Measurements from ENCODE around the gene RYR3.

The RYR3 gene

GRCh38 chr15:33822479-33822878 lies 511.7 kb downstream of the RYR3 start:
- DNase-seq (ENCODE audit: low read depth, low spot score), result no peak

- DNase-seq (ENCODE audit: low read depth, low spot score), result no peak
Observed at GRCh38 chr15:33823119-33823518, 512.4 kb downstream of the RYR3 start.

- no peak for DNase-seq (ENCODE audit: low read depth, low spot score)
Observed at GRCh38 chr15:33825453-33825852, 514.7 kb downstream of the RYR3 start.

DNA sequence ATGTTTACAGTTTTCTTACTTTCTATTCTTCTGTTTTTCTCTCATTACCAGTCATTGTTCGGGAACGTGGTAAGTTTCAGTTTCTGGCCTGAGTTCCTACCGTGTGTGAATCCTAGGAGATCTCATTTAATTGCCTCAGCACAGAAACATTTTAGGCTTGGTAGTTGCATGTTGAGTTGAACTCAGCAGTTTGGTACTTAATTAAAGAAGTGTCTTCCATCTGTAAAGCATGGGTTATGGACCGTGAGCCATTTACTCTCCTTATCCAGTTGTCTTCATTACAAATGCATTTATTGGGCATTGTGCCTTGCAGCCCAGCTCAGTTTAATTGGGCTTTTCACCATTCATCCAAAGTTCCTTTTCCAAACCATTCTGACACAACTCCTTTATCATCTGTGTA lies 515.4 kb downstream of the RYR3 start:
- no peak for DNase-seq (ENCODE audit: low read depth, low spot score)

DNA sequence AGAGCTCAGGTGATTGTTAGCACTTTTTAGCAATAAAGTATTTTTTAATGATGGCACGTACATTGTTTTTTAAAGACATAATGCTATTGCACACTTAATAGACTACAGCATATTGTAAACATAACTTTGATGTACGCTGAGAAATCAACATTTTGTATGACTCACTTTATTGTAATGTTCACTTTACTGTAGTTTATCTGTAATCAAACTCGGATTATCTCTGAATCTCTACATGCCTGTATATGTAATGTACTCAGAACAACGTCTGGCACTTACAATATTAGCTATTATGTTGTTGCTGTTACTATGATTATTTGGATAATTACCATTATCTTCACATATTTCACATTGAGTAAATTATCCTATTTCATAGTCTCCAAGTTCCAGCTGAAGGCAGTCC lies 519.6 kb downstream of the RYR3 start:
- DNase-seq (ENCODE audit: low read depth, low spot score), result no peak

- DNase-seq (ENCODE audit: low read depth, low spot score), result no peak
Observed at GRCh38 chr15:33831646-33832045, 520.9 kb downstream of the RYR3 start.

GRCh38 chr15:33834892-33835743 lies 524.4 kb downstream of the RYR3 start:
- peak; percentile 73 for DNase-seq (ENCODE audit: low read depth, low spot score)

GRCh38 chr15:33837294-33837693 lies 526.5 kb downstream of the RYR3 start:
- no peak for DNase-seq (ENCODE audit: low read depth, low spot score)

GRCh38 chr15:33839540-33839939 lies 528.8 kb downstream of the RYR3 start:
- DNase-seq (ENCODE audit: low read depth, low spot score), result no peak

DNA sequence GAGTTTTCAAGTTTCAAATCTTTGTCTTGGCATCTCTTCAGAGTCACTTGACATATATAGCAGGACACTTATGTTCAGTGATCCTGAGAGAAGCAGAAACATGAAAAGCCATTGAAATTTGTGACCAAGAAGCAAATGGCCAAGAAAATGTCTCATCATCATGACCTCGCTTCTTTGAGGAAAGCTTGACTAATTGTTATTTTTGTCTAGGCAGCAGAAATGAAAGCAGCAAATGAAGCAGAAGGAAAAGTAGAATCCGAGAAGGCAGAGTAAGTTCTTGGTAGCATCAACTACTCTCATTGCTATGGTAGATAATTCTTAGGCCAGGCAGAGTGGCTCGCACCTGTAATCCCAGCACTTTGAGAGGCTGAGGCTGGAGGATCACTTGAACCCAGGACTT lies 529.8 kb downstream of the RYR3 start:
- no peak for DNase-seq (ENCODE audit: low read depth, low spot score)

- no peak for DNase-seq (ENCODE audit: low read depth, low spot score)
Observed at GRCh38 chr15:33844186-33844585, 533.4 kb downstream of the RYR3 start.

DNA sequence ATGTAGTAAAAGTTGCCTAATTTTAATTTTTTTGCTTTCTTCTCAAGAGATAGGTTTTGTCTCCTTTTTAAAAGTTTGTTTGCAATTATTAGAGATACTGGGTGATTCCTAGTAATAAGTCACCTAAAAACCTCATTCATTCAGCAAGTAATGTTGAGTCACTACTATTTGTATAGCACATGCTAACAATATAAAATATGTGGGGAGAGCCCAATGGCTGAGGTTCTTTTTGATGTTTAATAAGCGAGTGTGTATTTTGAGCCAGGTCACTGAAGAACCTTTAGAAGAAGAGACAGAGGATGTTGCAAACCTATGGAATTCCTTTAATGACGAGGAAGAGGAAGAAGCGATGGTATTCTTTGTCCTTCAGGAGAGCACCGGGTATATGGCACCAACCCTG lies 533.8 kb downstream of the RYR3 start:
- no peak for DNase-seq (ENCODE audit: low read depth, low spot score)

GRCh38 chr15:33846142-33846541 lies 535.4 kb downstream of the RYR3 start:
- DNase-seq (ENCODE audit: low read depth, low spot score), result peak; percentile 53

DNA sequence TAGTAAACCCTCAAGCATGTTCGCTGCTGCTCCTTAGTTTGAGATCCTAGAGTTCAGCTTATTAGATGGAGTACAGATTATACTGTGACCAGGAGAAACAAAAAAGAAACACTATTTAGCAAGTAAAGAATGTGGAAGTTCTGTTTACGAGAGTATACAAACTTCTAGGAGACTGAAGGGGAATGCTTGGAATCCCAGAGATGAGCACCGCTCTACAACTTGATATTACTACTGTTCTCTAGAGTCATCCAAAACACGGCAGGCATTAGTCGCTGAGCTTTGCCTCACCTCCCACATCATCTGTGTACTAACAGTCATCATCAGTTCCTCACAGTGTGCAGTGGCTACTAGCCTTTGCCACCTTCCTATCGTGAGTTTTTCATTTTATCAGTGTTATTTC lies 536.1 kb downstream of the RYR3 start:
- peak; percentile 13 for DNase-seq (ENCODE audit: low read depth, low spot score)

- DNase-seq (ENCODE audit: low read depth, low spot score), result no peak
Observed at GRCh38 chr15:33848011-33848410, 537.2 kb downstream of the RYR3 start.

- DNase-seq (ENCODE audit: low read depth, low spot score), result no peak
Observed at GRCh38 chr15:33851079-33851478, 540.3 kb downstream of the RYR3 start.

GRCh38 chr15:33852094-33852493 lies 541.3 kb downstream of the RYR3 start:
- DNase-seq (ENCODE audit: low read depth, low spot score), result no peak

GRCh38 chr15:33852570-33852969 lies 541.8 kb downstream of the RYR3 start:
- DNase-seq (ENCODE audit: low read depth, low spot score), result peak; percentile 18

GRCh38 chr15:33857726-33858125 lies 547.0 kb downstream of the RYR3 start:
- DNase-seq (ENCODE audit: low read depth, low spot score), result no peak

- DNase-seq (ENCODE audit: low read depth, low spot score), result no peak
Observed at GRCh38 chr15:33858836-33859235, 548.1 kb downstream of the RYR3 start.

DNA sequence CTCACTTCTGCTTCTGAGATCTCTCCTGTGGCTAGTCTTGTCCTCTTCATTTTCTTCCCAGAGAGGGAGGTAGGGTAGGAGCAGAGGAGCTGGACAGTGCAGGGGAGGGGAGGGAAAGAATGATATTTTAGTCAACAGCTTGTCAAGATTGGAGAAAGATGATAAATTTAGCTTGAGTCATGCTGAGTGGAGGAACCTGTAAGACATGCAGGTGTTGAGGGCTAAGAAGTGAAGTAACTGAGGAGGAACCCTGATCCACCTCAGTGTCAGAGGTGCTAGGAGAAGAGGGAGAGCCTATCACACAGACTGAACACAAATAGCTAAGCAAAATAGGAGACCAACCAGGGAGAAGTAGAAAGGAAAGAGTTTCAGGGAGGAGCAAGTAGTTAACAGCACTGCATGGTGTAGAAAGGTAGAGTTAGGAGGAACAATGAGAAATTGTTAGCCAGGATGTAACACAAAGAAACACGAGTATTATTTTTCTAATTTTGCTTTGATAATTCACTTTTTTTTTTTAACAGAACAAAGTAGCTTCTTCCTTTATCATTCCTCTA lies 549.3 kb downstream of the RYR3 start:
- no peak for DNase-seq (ENCODE audit: low read depth, low spot score)

- no peak for DNase-seq (ENCODE audit: low read depth, low spot score)
Observed at GRCh38 chr15:33860754-33861153, 550.0 kb downstream of the RYR3 start.

DNA sequence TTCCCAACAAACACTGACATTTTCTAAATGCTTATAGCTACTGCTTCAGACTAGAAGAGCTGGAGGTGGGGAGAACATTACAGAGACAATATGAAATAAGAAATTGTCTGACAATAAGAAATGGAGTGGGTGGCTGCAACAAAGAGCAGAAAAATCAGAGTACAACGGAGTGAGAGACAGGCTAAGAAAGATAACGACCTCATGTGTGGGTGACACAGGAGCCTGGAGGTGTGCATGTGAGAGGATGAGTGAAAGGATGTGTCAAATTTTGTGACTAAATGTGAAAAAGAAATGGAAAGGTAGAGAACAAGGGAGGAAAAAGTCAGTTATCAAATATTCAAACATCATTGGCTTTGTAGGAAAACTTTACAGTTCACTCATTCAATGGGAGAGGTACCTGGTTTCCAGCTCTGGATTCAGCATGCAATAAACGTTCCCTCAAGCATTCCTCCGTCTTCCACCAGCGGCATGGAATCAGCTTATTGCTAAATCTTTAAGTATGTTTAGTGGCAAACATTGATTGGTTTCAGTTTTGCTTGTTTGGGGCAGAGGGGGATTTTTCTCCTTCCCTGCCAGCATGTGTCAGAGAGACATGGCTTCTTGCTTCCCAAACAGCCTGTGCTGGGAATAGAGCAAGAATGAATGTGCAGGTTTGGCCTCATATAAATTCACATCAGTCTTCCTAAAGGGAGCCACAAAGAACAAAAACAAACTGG lies 553.8 kb downstream of the RYR3 start:
- no peak for DNase-seq (ENCODE audit: low read depth, low spot score)

Data from ELF-1 (cell line).